Esophagus squamous epithelium (tissue), 4 donors: ENCODE measurements around the gene TTC28.

ENCODE experiments used
- CTCF ChIP-seq, 6 experiments: fragments of 450-650 bp in 4 of 6; fragments of 200-600 bp in 2 of 6; sonication (generic) in 2 of 6; IDR thresholded peaks; one replicate each; pipeline ENCODE4 v1.5.1; 2016 to 2019; ENCODE audit warnings: antibody characterized with exemption in 6 of 6, mild to moderate bottlenecking in 4 of 6, moderate library complexity in 4 of 6
- POLR2A ChIP-seq, 4 donors: fragments of 450-650 bp; IDR thresholded peaks; one replicate each; pipeline ENCODE4 v1.6.1; 2017; ENCODE audit warnings: antibody characterized with exemption in 4 of 4, mild to moderate bottlenecking in 4 of 4, moderate library complexity in 3 of 4

- TF ChIP-seq CTCF (IDR thresholded peaks at IDR 0.05) = no peak
- no peak for TF ChIP-seq POLR2A (IDR thresholded peaks at IDR 0.05)
Measured at GRCh38 chr22:28560046-28560742, 119.4 kb downstream of the TTC28 start.
